Left cardiac atrium (tissue), 2 donors: ENCODE results near the gene SMIM44. TPM values are rescaled to one million over a fixed set of nuclear protein-coding genes. Genes with fewer than 3 reads are reported as not detected.

Experiments
- total RNA-seq, 2 donors: library from RNA; stranded (reverse); fragmentation: NEBNext Ultra II Directional; extraction: Animal tissue kit (Norgen Biotek cat#: 25700); gene quantifications; one replicate each; pipeline ENCODE4 v1.2.1, GENCODE V29; 2021
- donor health status: DM: no; HTN: yes; CAD: no; lungs with severe emphysema.
- donor health status: DM: yes; HTN: yes; CAD: no.

The SMIM44 gene
- total RNA-seq, 2 donors from 2014 or later: not detected

Other genes starting within 250 kb of the SMIM44 start
- gene NFIC, start 116.9 kb downstream of the SMIM44 start, total RNA-seq: 100 to 1,000 TPM; 144 to 173 TPM
- gene SMIM24, start 2.9 kb downstream of the SMIM44 start, total RNA-seq: not detected
- gene DOHH, start 17.2 kb upstream of the SMIM44 start, total RNA-seq: 10 to 100 TPM; 10.4 to 13.2 TPM
- 10 to 100 TPM; 19.5 to 22.6 TPM for gene FZR1, start 22.9 kb upstream of the SMIM44 start, total RNA-seq
- gene TEKTIP1, start 55.7 kb upstream of the SMIM44 start, total RNA-seq: under 1 TPM in 1 of 2 donors, not detected in 1; 0.52 TPM
- 10 to 100 TPM; 29.8 to 40.4 TPM for gene MFSD12, start 74.1 kb upstream of the SMIM44 start, total RNA-seq
- gene HMG20B, start 89.5 kb upstream of the SMIM44 start, total RNA-seq: 10 to 100 TPM; 34.8 to 42.0 TPM
- gene GIPC3, start 102.0 kb upstream of the SMIM44 start, total RNA-seq: 1 to 10 TPM; 1.5 to 1.6 TPM
- 1 to 10 TPM; 2.3 to 3.7 TPM for gene TBXA2R, start 123.4 kb upstream of the SMIM44 start, total RNA-seq
- 10 to 100 TPM; 12.5 to 12.9 TPM for gene CACTIN, start 143.3 kb upstream of the SMIM44 start, total RNA-seq
- gene PIP5K1C, start 217.0 kb upstream of the SMIM44 start, total RNA-seq: 10 to 100 TPM; 36.6 to 44.3 TPM
- under 1 TPM in 1 of 2 donors, not detected in 1; 0.32 TPM for gene TJP3, start 224.9 kb upstream of the SMIM44 start, total RNA-seq